SK-N-SH (cell line): ENCODE measurements around the gene RAB34.

ENCODE experiments used
- CTCF ChIP-seq: fragments of 200-600 bp; sonication (generic); IDR thresholded peaks from 2 replicates; pipeline ENCODE4 v1.6.1; 2017; ENCODE audit warnings: antibody characterized with exemption, mild to moderate bottlenecking, moderate library complexity
- POLR2AphosphoS5 ChIP-seq: IDR thresholded peaks from 2 replicates; pipeline ENCODE4 v1.6.1; 2012; ENCODE audit warnings: low read depth, low read length
- RCOR1 ChIP-seq: fragments of 150-350 bp; IDR thresholded peaks from 2 replicates; pipeline ENCODE4 v1.6.1; 2017; ENCODE audit warnings: antibody characterized with exemption, low read length

- TF ChIP-seq CTCF (no peak), RCOR1 (no peak), POLR2AphosphoS5 (no peak)
Observed at GRCh38 chr17:28719021-28719433, 1.4 kb upstream of the RAB34 start.
